Measurements from ENCODE around the gene DAGLB. TPM values are rescaled to one million over a fixed set of nuclear protein-coding genes. Genes with fewer than 3 reads are reported as not detected.
"Not testable (repeated sequence)": the region's sequence is repeated elsewhere in the genome, so short reads cannot be mapped to it uniquely, and the experiment has no call there.

Gene DAGLB
- total RNA-seq, 3 donors from 2014 or later: 15.4 to 18.0 (median 17.6) TPM

GRCh38 chr7:6477318-6477660, 29.5 kb upstream of the DAGLB start:
- Histone ChIP-seq H3K27me3 (no peaks in the 10 kb centered on the region), H3K9me3 (no peaks in the 10 kb centered on the region), H3K27ac (no peak overlapping the region), H3K4me1 (peaks cover 0 to 3% of the 10 kb centered on the region in 2 donors), H3K4me3 (no peak overlapping the region), H3K36me3 (no peaks in the 10 kb centered on the region)
- DNase-seq (ENCODE audit: low spot score in 2 of 2): no peak
- intact Hi-C loops (cut with DNase I; ENCODE audit: low total_unique reads): no loop called here
- TF ChIP-seq CTCF (IDR thresholded peaks at IDR 0.05): no peak
- no peak for TF ChIP-seq POLR2AphosphoS5 (IDR thresholded peaks at IDR 0.05)
- TF ChIP-seq POLR2A (IDR thresholded peaks at IDR 0.05): no peak

DNA sequence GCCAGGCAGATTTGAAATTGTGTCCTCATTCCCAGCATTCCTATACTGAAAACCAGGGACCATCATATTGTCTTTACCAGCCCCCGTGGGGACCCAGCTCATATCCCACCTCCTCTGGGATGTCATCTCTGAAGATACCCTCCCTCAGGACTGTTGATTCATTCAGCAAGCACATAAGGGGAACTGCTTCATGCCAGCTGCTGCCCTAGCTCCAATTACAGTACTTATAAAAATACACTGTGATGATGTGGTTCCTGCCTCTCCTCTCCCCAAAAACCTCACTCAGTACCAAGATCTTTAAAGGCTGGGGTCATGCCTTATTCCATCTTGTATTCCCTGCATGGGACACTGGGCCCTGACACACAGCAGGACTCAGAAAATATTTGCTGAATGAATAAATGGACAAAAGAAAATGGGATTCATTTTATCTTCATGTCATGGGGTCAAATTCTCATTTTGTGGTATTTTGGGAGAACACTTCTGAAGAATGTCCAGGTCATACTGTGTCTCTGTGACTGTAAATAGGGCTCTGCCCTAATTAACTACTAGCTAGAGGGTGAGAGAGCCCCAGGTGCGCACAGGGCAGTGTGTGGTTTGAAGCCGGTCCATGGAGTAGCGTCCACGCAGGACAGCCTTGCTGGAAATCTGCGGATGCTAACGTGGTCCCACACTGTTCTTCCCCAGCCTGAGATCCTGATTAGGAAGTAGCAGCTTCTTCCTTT, 29.0 kb upstream of the DAGLB start:
- DNase-seq (ENCODE audit: low spot score in 2 of 2): no peak
- Histone ChIP-seq H3K9me3 (no peaks in the 10 kb centered on the region), H3K27me3 (no peaks in the 10 kb centered on the region), H3K4me1 (peaks cover 0 to 3% of the 10 kb centered on the region in 2 donors), H3K27ac (no peak overlapping the region), H3K4me3 (no peak overlapping the region), H3K36me3 (no peaks in the 10 kb centered on the region)
- intact Hi-C loops (cut with DNase I; ENCODE audit: low total_unique reads): no loop called here
- TF ChIP-seq CTCF (IDR thresholded peaks at IDR 0.05): no peak

DNA sequence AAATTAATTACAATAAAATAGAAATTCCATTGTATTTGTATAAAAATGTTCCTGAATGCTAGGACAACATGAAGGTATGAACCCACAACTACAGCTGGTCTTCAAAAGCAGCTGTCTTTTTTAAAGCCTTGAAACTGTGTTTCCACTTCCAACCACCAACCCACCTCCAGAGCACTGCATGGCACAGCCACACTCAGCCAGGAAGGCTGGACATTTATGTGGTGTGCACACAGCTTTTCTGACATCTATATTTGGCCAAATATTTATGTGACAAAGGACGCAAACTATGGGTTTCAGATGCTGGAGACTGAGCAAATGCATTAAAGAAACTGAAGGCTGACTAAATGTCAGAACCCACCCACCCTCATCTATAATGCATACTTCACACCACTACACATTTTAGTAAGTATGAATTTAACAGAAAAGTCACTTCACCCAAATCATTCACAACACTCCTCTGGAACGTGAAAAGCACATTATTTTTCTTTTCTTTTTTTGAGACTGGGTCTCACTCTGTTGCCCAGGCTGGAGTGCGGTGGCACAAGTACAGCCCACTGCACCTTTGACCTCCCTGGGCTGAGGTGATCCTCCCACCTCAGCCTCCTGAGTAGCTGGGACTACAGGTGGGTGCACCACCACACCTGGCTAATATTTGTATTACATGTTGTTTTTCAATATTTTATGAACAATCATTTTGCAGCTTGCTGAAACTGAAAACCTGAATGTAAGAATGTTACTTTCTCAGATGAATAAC, 27.9 kb upstream of the DAGLB start:
- no peak for DNase-seq (ENCODE audit: low spot score in 2 of 2)
- no peaks in the 10 kb centered on the region for H3K27me3 ChIP-seq
- TF ChIP-seq POLR2A (IDR thresholded peaks at IDR 0.05) (no peak), POLR2AphosphoS5 (IDR thresholded peaks at IDR 0.05) (no peak), CTCF (IDR thresholded peaks at IDR 0.05) (no peak)
- H3K9me3 ChIP-seq: no peaks in the 10 kb centered on the region
- no peak overlapping the region for H3K4me3 ChIP-seq
- H3K27ac ChIP-seq: no peak overlapping the region
- intact Hi-C loops (cut with DNase I; ENCODE audit: low total_unique reads): no loop called here
- no peaks in the 10 kb centered on the region for H3K36me3 ChIP-seq
- no peaks in the 10 kb centered on the region for H3K4me1 ChIP-seq

DNA sequence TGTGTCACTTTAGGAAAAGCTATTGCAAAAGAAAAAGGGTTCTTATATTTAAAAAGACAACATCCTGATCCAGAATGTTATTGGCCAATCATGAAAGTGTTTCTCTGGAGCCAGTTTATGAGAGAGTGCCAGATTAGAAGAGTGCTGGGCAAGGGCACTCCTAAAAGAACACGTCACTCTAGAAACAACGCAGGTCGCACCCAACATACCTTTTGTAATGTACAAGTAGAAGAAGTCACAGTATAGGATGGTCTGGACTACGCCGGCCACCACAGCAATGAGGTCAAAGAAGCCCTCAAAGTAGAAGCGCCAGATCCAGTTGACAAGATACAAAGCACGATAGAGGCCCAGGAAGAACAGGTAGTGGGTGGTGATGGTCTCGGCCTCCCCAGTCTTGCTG, 18.1 kb upstream of the DAGLB start:
- H3K4me3 ChIP-seq: no peak overlapping the region
- H3K9me3 ChIP-seq: no peaks in the 10 kb centered on the region
- no peaks in the 10 kb centered on the region for H3K4me1 ChIP-seq
- H3K27me3 ChIP-seq: no peaks in the 10 kb centered on the region
- H3K36me3 ChIP-seq: peaks cover 15% of the 10 kb centered on the region
- TF ChIP-seq CTCF (IDR thresholded peaks at IDR 0.05) (no peak), POLR2AphosphoS5 (IDR thresholded peaks at IDR 0.05) (no peak), POLR2A (IDR thresholded peaks at IDR 0.05) (no peak)
- DNase-seq (ENCODE audit: low spot score in 2 of 2): no peak
- H3K27ac ChIP-seq: no peak overlapping the region
- intact Hi-C loops (cut with DNase I; ENCODE audit: low total_unique reads): no loop called here

GRCh38 chr7:6463609-6464008, 15.9 kb upstream of the DAGLB start:
- H3K4me3 ChIP-seq; DNase-seq (ENCODE audit: low spot score in 2 of 2); H3K4me1 ChIP-seq; H3K9me3 ChIP-seq; H3K27me3 ChIP-seq; intact Hi-C loops (cut with DNase I; ENCODE audit: low total_unique reads); H3K27ac ChIP-seq: not testable (repeated sequence)
- peaks cover 15% of the 10 kb centered on the region for H3K36me3 ChIP-seq
